HG02884 (cell line): ENCODE measurements around the gene MSANTD2.
"Not testable (repeated sequence)": the region's sequence is repeated elsewhere in the genome, so short reads cannot be mapped to it uniquely, and the experiment has no call there.

ENCODE experiments used
- ATAC-seq: cut with Tn5 transposase; IDR thresholded peaks from one replicate; pipeline ENCODE4 v1.9.1; 2021; ENCODE audit warnings: mild to moderate bottlenecking, moderate library complexity; ENCODE audit not compliant: unreplicated experiment

Gene MSANTD2

DNA sequence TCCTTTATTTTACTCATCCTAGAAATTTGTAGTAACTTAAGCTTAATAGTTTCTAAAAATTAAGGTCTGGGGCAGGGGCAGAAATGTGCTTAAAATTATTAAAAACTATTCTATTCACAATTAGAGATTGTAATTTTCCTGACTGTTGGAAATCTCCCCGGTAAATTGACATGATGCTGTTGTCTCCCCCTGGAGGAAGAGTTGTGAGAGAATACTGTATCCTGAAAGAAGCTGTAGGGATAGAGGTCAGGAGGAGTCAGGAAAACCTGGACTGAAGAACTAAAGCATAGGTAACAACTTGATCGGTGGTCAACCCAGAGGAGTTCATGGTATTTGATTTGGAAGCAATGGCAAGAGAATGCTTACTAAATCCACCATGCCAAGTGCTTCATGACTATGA, 21.9 kb downstream of the MSANTD2 start:
- ATAC-seq = no peak

DNA sequence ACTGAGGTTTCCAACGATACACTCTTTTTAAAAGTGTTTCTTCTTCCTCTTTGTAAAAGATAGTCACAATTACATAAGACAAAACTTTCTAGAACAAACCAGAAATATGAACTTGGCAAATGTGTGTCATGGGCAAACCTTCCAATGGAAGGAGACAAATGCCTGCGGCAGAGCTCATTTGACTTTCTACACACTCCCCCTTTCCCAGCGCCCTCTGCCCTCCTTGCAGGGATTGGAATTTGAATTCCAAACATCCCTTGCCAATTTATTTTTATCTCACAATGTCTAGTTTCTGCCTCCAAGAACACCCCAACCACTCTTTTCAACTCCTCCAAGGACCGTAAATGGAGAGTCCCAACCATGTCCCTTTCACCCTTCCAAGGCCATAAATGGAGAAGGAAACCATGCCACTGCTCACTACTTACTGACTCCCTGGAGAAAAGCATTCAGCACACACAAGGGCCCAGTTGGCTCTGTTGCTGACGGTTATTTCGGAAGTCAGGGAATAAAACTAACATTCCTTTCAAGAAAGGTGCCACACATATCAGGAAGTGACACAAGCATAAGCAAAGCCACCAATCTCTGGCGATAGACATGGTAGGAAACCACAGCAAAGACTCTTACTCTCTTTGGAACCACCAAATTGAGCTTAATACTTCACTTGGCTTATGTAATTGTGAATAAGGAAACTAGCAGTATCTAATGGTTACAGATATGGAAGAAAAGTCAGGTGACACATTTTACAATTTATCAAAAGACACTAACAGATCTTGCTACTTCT, 23.2 kb downstream of the MSANTD2 start:
- no peak for ATAC-seq

DNA sequence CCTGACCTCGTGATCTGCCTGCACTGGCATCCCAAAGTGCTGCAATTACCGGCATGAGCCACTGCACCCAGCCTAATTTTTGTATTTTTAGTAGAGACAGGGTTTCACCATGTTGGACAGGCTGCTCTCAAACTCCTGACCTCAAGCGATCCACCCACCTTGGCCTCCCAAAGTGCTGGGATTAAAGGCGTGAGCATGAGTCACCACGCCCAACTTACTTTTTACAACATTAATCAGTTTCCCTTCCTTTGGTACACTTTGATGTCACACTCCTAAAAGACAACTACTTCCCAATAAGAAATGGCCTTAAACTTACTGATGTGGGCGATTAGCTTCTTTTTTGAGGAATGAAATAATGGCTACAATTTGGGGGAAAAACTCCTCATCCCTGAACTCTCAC, 29.2 kb downstream of the MSANTD2 start:
- not testable (repeated sequence) for ATAC-seq

DNA sequence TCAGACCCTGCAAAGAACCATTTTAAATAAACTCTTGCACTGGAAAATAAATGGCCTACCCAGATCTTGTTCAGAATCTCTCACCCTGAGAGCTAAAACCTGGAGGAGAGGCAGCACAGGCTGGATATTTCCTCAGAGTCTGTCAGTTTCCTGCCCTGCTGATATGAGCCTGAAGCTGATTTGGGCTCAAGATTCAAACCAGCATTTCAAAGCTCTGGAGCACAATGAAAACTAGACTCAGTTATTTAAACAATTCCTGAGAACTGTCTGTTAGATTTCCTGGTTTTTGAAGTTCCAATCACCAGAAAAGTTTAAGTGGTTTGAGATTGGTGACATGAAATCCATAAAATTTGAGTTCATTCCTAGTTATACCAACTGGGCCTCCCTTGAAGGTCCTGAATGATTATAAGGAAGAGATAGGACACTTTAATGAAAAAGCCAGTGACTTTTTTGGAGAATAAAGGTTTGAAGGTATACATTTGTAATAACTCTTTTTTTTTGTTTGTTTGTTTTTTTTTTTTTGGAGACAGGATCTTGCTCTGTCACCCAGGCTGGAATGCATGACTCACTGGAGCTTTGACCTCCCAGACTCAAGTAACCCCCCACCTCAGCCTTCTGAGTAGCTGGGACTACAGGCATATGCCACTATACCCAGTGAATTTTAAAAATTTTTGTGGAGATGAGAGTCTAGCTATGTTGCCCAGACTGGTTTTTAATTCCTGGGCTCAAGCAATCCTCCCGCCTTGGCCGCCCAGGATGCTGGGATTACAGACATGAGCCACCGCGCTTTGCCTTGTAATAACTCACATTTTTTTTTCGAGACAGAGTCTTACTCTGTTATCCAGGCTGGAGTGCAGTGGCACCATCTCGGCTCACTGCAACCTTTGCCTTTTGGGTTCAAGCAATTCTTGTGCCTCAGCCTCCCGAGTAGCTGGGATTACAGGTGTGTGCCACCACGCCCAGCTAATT, 30.1 kb downstream of the MSANTD2 start:
- no peak for ATAC-seq

GRCh38 chr11:124768914-124769313, 31.3 kb downstream of the MSANTD2 start:
- ATAC-seq = no peak

- ATAC-seq = no peak
Measured at GRCh38 chr11:124766156-124766555, 34.0 kb downstream of the MSANTD2 start.

DNA sequence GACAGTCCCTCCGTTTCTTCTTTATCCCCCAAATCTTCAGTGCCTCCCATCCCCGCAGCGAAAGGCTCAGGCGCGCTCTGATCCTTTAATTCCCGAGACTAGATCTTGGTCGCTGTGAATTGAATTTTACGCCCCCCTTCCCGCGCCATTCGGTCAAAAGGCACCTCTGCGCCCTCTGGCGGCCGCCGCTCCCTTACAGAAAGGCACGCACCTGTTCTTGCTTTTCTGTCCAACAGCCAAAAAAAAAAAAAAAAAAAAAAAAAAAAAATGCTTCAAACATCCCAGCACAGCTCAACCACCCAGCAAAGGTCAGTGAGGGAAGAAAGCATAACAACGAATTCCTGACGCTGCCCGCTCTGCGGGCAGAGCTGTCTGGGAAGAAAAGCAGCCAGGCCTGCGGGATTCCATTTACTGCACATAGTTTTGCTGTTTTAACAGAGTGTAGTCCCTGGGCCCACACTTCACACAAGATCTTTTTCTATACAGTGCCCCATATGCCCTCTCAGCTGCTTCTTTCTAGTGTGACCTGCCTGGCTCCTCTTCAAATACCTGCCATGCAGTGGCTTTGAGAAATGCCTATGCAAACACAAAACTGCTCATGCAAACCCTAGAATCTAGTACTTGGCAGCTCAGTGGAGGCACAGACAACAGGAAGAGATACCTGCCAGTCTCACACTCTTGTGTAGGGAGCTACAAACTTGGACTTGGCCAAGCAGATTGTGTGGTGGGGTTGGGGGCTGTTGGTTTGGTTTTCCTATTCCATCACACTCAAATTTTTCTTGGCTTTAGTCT, 36.9 kb downstream of the MSANTD2 start:
- ATAC-seq = peak; percentile 28

- ATAC-seq = peak; percentile 6
Measured at GRCh38 chr11:124762624-124763155, 37.5 kb downstream of the MSANTD2 start.

DNA sequence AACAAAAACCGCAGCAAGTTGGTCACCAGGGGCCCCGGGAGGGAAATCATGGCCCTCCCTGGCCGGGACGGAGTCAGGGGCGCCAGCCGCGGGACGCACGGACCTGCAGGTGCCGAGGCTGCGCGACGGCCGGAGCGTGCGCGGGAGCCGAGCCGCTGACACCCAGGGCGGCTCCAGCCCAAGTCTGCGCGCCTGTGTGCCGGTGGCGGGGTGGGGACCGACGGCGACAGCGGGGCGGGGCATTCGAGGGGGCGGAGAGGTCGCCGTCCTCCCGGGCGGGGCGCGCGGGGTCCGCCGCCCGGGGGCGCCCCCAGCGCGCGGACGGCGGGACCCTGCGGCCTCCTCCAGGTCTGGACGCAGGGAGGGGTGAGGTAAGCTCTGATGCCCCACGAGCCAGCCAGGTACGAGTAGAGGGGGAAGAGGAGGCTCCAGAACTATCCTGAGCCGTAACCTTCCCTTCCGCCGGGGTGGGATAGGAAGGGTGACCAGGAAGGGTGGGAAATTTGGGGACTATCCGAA, 38.0 kb downstream of the MSANTD2 start, which contains the start of gene ESAM:
Gene ESAM, minus strand, starts transcription at position 186 of the 519 bp plus-strand sequence. Its CDS starts 136 bp downstream, at position 50.
- peak; percentile 46 for ATAC-seq

DNA sequence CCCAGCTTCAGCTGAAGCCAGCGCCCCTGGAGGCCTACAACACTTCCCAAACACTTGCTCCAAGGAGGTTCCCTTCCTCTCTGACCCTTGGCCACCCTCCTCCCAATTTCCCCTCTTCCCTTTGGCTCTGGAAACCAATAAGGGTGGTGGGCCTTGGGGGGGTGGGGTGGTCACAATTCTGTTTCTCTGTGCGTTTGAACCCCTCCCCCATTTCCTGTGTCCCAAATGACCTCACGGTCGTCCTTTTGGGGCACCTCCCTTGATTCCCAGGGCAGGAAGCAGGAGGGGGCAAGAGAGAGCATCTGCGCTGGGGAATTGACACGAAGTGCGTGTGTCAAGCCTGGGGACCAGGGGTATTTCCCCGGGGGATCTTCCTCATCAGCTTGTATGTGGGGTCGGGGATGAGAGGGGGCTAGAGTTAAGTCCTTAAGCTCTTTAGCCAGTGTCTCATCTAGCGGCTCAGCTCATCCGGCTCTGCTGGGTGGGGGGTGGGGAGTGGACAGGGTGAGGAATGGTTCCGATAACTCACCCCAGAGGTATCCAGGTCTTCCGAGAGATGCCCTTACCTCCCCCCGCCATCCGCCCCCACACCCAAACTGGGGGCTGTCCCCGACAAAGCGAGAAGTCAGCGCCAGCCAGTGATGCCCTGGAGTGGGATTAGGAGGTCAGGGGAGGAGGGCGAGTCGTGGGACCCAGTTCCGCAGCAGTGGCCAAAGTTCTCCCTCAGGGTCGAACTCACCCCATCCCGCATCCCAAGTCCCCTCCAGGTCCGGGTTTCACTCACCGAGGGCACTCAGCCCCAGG, 38.7 kb downstream of the MSANTD2 start:
- ATAC-seq = peak; percentile 2

- ATAC-seq = no peak
Measured at GRCh38 chr11:124760806-124761205, 39.4 kb downstream of the MSANTD2 start.

DNA sequence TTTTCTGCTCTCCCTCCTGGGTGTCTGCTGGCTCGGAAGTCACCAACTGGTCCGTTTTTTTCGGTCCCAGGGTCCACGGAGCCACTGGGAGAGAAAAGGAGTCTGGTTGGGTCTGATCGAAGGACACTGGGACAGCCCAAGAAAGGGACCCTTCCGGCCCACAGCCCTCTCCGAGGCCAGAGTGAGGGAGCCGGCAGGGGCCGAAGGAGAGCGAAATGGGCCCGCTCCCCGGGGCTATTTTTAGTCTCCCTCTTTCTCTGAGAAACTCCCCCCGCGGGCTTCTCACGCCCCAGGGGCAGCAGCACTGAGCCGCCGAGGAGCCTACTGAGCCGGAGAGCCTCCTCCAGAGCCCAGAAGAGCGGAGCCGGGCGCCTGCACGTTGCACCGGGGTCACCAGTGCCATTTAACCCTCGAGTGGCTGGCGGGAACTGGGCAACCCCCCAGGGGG, 40.0 kb downstream of the MSANTD2 start:
- ATAC-seq = no peak

GRCh38 chr11:124759266-124760204, 40.7 kb downstream of the MSANTD2 start:
- ATAC-seq = no peak

- ATAC-seq = peak; percentile 55
Measured at GRCh38 chr11:124758355-124759265, 41.6 kb downstream of the MSANTD2 start.

DNA sequence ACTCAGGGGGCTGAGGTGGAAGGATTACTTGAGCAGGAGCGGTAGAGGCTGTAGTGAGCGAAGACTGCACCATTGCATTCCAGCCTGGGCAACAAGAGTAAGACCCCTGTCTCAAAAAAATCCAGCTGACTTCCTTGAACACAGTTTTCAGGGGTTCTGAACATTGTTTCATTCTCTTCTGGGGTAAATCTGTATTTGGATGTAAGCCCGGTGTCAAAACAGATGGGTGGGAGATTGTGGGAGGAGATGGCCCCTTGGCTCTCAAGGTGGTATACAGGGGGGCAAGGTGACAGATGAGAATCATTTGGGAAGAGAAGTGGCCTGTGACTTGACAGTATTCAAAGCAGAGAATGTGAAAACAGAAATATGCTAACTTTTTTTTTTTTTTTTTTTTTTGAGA, 42.9 kb downstream of the MSANTD2 start:
- no peak for ATAC-seq

DNA sequence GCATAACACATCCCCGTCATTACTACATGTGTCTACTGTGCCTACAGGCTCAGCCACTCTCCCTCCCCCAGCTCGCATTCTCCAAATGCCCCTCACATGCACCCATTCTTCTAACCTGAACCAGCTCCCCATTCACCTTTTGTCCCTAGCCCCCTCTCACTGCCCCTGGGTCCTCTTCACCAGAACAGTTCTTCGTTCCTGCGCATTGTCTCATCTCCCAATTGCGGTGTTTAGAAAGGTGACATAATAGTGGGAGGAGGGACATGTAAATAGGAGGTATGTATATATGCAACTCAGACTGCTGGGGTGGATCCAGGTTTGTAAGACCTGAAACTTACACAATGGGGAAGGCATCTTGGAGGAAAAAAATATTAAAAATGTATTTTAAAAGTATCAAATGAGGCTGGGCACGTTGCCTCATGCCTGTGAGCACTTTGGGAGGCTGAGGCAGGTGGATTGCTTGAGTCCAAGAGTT, 43.4 kb downstream of the MSANTD2 start:
- no peak for ATAC-seq
